ENCODE measurements around the gene EMSY. TPM values are rescaled to one million over a fixed set of nuclear protein-coding genes. Genes with fewer than 3 reads are reported as not detected.

Gene EMSY
- total and polyA plus RNA-seq, 2 of the 13 experiments (the other 11 are each of a cell fraction or from before 2014, with no cell fraction given) = 11.6 to 18.5 TPM

DNA sequence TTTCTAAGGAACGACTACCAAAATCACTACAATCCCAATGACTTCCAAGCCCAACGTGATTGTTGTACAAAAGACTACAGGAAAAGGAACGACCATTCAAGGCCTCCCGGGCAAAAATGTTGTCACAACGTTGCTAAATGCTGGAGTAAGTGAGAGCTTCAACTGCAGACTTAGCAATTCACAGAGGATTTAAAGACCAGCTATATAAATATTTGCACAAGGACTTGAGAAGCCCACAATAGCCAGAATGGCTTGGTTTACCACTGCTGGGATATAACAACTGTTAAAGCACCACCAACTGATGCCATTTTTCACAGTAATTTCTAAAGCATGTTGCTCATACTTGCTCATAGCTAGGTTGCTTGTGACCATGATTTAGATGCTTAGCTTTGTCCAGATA is 78.3 kb downstream of the EMSY start (continued):
- TF ChIP-seq, protein P1, sequence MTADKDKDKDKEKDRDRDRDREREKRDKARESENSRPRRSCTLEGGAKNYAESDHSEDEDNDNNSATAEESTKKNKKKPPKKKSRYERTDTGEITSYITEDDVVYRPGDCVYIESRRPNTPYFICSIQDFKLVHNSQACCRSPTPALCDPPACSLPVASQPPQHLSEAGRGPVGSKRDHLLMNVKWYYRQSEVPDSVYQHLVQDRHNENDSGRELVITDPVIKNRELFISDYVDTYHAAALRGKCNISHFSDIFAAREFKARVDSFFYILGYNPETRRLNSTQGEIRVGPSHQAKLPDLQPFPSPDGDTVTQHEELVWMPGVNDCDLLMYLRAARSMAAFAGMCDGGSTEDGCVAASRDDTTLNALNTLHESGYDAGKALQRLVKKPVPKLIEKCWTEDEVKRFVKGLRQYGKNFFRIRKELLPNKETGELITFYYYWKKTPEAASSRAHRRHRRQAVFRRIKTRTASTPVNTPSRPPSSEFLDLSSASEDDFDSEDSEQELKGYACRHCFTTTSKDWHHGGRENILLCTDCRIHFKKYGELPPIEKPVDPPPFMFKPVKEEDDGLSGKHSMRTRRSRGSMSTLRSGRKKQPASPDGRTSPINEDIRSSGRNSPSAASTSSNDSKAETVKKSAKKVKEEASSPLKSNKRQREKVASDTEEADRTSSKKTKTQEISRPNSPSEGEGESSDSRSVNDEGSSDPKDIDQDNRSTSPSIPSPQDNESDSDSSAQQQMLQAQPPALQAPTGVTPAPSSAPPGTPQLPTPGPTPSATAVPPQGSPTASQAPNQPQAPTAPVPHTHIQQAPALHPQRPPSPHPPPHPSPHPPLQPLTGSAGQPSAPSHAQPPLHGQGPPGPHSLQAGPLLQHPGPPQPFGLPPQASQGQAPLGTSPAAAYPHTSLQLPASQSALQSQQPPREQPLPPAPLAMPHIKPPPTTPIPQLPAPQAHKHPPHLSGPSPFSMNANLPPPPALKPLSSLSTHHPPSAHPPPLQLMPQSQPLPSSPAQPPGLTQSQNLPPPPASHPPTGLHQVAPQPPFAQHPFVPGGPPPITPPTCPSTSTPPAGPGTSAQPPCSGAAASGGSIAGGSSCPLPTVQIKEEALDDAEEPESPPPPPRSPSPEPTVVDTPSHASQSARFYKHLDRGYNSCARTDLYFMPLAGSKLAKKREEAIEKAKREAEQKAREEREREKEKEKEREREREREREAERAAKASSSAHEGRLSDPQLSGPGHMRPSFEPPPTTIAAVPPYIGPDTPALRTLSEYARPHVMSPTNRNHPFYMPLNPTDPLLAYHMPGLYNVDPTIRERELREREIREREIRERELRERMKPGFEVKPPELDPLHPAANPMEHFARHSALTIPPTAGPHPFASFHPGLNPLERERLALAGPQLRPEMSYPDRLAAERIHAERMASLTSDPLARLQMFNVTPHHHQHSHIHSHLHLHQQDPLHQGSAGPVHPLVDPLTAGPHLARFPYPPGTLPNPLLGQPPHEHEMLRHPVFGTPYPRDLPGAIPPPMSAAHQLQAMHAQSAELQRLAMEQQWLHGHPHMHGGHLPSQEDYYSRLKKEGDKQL (CRISPR knock-in tag; IDR thresholded peaks at IDR 0.05; ENCODE audit: low read depth) = peak; percentile 59; the same call in 1 of the 2 replicates
- TF ChIP-seq PLRG1 (conservative IDR thresholded peaks at IDR 0.05) (no peak), HMG20A (CRISPR knock-in tag; IDR thresholded peaks at IDR 0.05; ENCODE audit: borderline replicate concordance) (peak; percentile 49; the same call in 1 of the 2 replicates), SMARCC2 (IDR thresholded peaks at IDR 0.05) (no peak), ZMYM3 (CRISPR knock-in tag; IDR thresholded peaks at IDR 0.05) (no peak), ZNF253 (CRISPR knock-in tag; IDR thresholded peaks at IDR 0.05; ENCODE audit: borderline replicate concordance) (no peak), ZFP41 (CRISPR knock-in tag; IDR thresholded peaks at IDR 0.05; ENCODE audit: borderline replicate concordance) (no peak)
- TF ChIP-seq, protein P2, sequence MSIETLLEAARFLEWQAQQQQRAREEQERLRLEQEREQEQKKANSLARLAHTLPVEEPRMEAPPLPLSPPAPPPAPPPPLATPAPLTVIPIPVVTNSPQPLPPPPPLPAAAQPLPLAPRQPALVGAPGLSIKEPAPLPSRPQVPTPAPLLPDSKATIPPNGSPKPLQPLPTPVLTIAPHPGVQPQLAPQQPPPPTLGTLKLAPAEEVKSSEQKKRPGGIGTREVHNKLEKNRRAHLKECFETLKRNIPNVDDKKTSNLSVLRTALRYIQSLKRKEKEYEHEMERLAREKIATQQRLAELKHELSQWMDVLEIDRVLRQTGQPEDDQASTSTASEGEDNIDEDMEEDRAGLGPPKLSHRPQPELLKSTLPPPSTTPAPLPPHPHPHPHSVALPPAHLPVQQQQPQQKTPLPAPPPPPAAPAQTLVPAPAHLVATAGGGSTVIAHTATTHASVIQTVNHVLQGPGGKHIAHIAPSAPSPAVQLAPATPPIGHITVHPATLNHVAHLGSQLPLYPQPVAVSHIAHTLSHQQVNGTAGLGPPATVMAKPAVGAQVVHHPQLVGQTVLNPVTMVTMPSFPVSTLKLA (IDR thresholded peaks at IDR 0.05) = no peak
- TF ChIP-seq, protein P3, sequence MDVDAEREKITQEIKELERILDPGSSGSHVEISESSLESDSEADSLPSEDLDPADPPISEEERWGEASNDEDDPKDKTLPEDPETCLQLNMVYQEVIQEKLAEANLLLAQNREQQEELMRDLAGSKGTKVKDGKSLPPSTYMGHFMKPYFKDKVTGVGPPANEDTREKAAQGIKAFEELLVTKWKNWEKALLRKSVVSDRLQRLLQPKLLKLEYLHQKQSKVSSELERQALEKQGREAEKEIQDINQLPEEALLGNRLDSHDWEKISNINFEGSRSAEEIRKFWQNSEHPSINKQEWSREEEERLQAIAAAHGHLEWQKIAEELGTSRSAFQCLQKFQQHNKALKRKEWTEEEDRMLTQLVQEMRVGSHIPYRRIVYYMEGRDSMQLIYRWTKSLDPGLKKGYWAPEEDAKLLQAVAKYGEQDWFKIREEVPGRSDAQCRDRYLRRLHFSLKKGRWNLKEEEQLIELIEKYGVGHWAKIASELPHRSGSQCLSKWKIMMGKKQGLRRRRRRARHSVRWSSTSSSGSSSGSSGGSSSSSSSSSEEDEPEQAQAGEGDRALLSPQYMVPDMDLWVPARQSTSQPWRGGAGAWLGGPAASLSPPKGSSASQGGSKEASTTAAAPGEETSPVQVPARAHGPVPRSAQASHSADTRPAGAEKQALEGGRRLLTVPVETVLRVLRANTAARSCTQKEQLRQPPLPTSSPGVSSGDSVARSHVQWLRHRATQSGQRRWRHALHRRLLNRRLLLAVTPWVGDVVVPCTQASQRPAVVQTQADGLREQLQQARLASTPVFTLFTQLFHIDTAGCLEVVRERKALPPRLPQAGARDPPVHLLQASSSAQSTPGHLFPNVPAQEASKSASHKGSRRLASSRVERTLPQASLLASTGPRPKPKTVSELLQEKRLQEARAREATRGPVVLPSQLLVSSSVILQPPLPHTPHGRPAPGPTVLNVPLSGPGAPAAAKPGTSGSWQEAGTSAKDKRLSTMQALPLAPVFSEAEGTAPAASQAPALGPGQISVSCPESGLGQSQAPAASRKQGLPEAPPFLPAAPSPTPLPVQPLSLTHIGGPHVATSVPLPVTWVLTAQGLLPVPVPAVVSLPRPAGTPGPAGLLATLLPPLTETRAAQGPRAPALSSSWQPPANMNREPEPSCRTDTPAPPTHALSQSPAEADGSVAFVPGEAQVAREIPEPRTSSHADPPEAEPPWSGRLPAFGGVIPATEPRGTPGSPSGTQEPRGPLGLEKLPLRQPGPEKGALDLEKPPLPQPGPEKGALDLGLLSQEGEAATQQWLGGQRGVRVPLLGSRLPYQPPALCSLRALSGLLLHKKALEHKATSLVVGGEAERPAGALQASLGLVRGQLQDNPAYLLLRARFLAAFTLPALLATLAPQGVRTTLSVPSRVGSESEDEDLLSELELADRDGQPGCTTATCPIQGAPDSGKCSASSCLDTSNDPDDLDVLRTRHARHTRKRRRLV (CRISPR knock-in tag; IDR thresholded peaks at IDR 0.05) = no peak
- TF ChIP-seq, protein P4, sequence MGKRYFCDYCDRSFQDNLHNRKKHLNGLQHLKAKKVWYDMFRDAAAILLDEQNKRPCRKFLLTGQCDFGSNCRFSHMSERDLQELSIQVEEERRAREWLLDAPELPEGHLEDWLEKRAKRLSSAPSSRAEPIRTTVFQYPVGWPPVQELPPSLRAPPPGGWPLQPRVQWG (CRISPR knock-in tag; IDR thresholded peaks at IDR 0.05; ENCODE audit: borderline replicate concordance, low read depth) = no peak
